NCI-H2107 (cell line): Measurements from ENCODE around the gene CHL1.
"Not testable (repeated sequence)": the region's sequence is repeated elsewhere in the genome, so short reads cannot be mapped to it uniquely, and the experiment has no call there.

Experiments used
- DNase-seq: peaks from one replicate; lab custom pipeline; 2025; lab: John Stamatoyannopoulos, UW

CHL1 gene

GRCh38 chr3:331881-332280 lies 135.3 kb downstream of the CHL1 start:
- DNase-seq = no peak

GRCh38 chr3:332701-333100 lies 136.1 kb downstream of the CHL1 start:
- no peak for DNase-seq

GRCh38 chr3:335240-335639 lies 138.7 kb downstream of the CHL1 start:
- no peak for DNase-seq

- no peak for DNase-seq
These were observed 142.8 kb downstream of the CHL1 start for GRCh38 chr3:339351-339750.

- no peak for DNase-seq
These were observed 145.4 kb downstream of the CHL1 start for GRCh38 chr3:341998-342397.

- no peak for DNase-seq
These were observed 149.6 kb downstream of the CHL1 start for GRCh38 chr3:346186-346585.

- DNase-seq = no peak
These were observed 151.0 kb downstream of the CHL1 start for GRCh38 chr3:347581-347980.

- DNase-seq = no peak
These were observed 154.4 kb downstream of the CHL1 start for GRCh38 chr3:350871-351371.

GRCh38 chr3:352599-352998 lies 156.0 kb downstream of the CHL1 start:
- DNase-seq = no peak

GRCh38 chr3:353191-353739 lies 156.7 kb downstream of the CHL1 start:
- DNase-seq = no peak

GRCh38 chr3:354432-354831 lies 157.9 kb downstream of the CHL1 start:
- DNase-seq = no peak

- DNase-seq = no peak
These were observed 159.1 kb downstream of the CHL1 start for GRCh38 chr3:355622-356021.

- no peak for DNase-seq
These were observed 160.4 kb downstream of the CHL1 start for GRCh38 chr3:356952-357351.

GRCh38 chr3:359672-360071 lies 163.1 kb downstream of the CHL1 start:
- DNase-seq = no peak

GRCh38 chr3:362681-363338 lies 166.2 kb downstream of the CHL1 start:
- no peak for DNase-seq

GRCh38 chr3:364287-364686 lies 167.7 kb downstream of the CHL1 start:
- DNase-seq = no peak

GRCh38 chr3:365268-365667 lies 168.7 kb downstream of the CHL1 start:
- no peak for DNase-seq

GRCh38 chr3:366253-366652 lies 169.7 kb downstream of the CHL1 start:
- DNase-seq = not testable (repeated sequence)

GRCh38 chr3:373193-373779 lies 176.7 kb downstream of the CHL1 start:
- no peak for DNase-seq

GRCh38 chr3:374459-374858 lies 177.9 kb downstream of the CHL1 start:
- no peak for DNase-seq

- no peak for DNase-seq
These were observed 180.6 kb downstream of the CHL1 start for GRCh38 chr3:377158-377561.

GRCh38 chr3:380801-381200 lies 184.2 kb downstream of the CHL1 start:
- DNase-seq = no peak

GRCh38 chr3:385151-385550 lies 188.6 kb downstream of the CHL1 start:
- DNase-seq = no peak

GRCh38 chr3:394775-395174 lies 198.2 kb downstream of the CHL1 start:
- DNase-seq = no peak
